HG03175 (cell line): ENCODE measurements around the gene PTPRE.

Source experiments
- ATAC-seq: cut with Tn5 transposase; IDR thresholded peaks from one replicate; pipeline ENCODE4 v1.9.1; 2021; ENCODE audit warnings: mild to moderate bottlenecking, moderate library complexity; ENCODE audit not compliant: unreplicated experiment

PTPRE gene

GRCh38 chr10:127997271-127997670 is 90.4 kb downstream of the PTPRE start:
- no peak for ATAC-seq

DNA sequence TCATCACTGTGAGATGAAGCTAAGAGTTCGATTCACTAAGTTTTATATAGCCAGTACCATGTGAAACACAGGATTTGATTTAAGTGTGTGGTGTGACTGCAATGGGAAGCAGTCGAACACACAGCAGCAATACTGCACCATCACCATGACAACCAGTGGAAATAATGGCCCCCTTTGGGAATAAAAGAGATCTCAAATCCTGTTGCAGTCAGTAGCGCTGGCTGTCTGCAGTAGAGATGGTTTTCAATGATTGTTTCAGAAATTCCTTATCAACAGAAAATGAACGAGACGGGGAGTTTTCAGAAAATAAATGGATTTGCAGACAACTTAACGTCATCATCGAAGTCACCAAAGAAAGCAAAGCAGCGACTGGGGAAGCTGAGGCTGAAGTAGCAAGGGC is 91.0 kb downstream of the PTPRE start:
- ATAC-seq = no peak

DNA sequence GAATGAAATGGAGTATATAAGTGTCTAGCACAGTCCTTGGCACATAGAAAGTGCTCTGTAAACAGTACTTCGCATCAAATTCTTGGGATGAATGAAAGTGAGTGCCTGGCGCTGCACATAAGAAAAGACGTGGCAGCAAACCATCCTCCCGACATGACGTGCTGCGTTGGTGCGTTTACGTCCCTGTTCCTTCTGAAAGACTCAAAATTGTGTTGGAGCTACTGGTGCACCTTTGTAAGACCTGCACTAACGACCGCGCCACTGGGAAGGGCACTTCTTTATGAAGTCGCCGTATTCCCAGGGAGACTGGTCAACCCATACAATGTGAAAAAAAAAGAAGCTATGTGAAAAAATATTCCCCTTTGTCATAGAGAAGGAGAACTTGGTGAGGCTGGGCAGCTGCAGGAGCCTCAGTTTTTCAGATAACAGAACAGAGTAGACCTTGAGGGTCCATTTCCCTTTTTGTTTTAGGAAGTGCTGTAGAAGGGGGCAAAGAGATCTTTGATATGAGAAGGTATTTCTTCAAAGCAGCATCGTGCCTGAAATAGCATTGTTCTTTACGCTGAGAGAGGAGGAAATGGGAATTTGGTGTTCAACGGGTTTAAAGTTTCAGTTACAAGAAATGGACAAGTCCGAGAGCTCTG is 91.7 kb downstream of the PTPRE start:
- no peak for ATAC-seq

- ATAC-seq = no peak
Observed at GRCh38 chr10:127999297-128000129, 92.6 kb downstream of the PTPRE start.

DNA sequence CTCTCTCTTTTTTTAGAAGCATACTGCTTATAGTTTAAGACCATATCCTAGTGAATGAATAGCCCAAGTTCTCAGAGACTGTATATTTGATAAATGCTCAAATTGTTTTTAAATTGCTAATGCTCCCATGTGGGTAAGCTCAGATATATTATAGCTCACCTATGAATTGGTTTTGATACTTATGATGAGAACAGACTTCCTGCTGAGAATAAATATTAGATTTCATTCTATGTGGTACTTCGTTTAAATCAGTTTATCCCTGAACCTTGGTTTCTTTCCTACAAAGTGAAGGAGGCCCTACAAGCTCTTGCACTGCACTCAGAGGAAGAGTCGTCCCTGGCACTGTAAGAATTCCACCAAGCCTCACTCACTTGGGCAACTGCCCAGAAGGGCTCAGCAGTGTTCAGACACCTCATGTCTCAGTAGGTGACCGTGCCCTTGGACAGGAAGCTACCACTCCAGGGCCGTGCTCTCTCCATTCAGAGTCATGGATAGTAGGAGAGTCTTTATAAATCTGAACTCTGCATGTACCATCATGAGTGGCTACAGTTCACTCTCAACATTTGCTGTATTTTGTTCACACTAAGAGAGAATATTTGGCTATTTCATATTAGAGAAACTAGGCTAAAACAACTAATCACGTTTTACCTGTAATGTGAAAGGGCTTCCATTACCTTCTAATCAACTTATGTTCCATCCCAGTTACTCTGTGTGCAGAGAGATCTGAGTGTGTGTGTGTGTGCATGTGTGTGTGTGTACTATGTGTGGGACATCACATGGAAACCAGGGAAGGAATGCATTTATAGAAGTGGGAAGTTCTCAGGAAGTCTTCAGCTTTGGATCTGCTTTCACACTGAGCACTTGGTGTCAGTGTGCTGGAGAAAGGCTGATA is 93.8 kb downstream of the PTPRE start:
- no peak for ATAC-seq

DNA sequence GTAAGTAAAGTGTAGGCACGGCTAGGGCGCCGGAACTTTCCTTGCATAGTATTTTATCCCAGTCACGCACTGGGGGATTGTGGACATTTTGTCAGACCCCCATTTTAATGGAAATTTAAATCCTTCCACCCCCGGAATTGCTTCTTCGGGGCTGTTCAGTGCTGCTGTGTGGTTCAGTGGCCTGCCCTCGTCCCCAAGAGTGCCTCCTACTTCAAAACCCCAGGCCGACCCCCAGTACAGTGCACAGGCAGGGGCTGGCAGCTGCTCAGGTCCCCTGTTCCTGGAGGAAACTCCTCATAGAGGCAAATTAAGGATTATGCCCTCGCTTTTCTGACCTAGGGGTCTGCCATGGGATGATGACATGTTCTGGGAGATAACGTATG is 94.5 kb downstream of the PTPRE start:
- no peak for ATAC-seq

DNA sequence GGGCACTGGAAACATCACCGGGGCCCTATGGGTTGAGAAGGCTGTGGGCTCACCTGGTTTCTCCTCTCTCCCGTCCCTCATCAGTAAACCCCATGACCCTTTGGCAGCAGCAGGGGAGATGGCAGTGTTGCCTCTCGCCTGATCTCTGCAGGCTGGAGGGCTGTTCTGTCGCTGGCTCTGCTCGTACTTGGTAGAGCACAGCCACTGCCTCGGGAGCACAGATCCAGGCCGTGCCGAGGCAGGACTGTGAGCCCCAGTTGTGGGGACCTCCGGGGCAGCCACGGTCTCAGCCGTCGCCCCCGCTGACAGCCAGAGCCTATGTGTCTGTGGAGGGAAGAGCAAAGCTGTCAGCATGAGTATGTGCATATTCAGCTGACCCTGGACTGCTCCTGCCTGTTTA is 94.9 kb downstream of the PTPRE start:
- no peak for ATAC-seq

GRCh38 chr10:128003521-128003920 is 96.6 kb downstream of the PTPRE start:
- ATAC-seq = no peak

GRCh38 chr10:128005858-128006257 is 99.0 kb downstream of the PTPRE start:
- ATAC-seq = no peak

DNA sequence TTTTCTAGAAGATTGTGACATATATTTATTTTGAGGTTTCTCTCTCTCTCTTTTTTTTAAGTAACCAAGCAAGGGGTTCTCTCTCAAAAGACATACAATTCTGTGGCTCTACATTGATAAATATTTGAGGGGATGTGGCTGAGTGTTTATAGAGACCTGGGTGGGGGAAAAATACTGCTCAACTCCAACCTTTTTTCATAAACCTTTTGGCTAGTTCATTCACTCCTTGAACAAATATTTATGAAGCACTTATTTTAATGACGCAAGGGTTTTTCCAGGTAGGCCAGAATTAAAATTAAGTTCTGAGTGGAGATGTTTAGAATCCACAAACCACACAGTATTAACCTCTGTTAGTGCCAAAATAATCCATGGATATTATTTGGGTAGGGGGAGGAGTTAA is 100.2 kb downstream of the PTPRE start:
- no peak for ATAC-seq

DNA sequence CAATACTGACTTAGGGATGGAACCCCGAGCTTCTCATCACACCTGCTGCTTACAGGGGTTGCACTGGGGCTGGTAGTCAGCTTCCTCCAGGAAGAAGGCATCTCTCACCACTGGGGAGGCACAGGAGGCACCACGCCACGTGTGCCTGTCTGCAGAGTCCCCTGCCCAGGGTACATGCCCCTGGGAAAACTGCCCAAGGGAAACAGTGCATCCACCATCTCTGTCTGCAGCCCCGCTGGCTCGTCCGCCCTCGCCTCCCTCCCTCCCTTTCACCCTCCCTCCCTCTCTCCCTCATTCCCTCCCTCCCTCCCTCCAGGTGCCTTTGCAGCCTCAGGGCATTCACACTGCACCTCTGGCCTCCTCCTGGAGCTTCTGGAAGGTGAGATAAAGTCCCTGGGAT is 101.1 kb downstream of the PTPRE start:
- no peak for ATAC-seq

DNA sequence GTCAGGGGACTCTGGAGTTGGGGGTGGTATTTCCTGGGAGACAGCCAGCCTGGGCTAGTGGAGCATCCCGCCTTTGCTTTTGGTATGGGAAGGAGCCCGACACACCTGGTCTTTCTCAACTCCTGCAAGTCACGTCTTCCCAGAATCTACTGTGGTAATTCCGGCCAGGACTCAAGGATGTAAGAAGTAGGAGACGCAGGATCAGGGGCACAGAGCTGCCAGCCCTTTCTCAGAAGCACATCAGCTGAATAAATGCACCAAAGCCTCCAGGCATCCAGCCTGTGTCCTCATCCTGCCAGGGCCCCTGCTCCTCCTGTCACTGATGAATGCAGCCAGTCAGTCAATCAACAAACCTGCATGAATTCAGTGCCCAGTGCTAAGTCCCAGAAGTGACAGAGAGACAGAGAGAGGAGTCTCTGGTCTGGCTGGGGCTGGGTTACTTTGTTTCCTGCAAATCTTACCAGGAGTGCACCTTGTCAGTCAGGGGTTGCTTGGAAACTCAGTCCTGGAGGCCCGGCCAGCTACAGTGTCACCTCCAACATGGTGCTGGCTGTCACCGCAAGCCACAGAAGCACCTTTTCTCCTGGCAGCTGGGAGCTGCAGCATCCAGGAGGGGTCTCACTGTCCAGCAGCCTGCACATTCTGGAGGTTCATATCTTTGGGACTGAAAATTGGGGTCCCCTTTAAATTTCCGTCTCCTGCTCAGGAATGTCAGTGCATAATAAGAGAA is 101.8 kb downstream of the PTPRE start:
- ATAC-seq = no peak

- ATAC-seq = no peak
Observed at GRCh38 chr10:128009372-128010126, 102.6 kb downstream of the PTPRE start.

DNA sequence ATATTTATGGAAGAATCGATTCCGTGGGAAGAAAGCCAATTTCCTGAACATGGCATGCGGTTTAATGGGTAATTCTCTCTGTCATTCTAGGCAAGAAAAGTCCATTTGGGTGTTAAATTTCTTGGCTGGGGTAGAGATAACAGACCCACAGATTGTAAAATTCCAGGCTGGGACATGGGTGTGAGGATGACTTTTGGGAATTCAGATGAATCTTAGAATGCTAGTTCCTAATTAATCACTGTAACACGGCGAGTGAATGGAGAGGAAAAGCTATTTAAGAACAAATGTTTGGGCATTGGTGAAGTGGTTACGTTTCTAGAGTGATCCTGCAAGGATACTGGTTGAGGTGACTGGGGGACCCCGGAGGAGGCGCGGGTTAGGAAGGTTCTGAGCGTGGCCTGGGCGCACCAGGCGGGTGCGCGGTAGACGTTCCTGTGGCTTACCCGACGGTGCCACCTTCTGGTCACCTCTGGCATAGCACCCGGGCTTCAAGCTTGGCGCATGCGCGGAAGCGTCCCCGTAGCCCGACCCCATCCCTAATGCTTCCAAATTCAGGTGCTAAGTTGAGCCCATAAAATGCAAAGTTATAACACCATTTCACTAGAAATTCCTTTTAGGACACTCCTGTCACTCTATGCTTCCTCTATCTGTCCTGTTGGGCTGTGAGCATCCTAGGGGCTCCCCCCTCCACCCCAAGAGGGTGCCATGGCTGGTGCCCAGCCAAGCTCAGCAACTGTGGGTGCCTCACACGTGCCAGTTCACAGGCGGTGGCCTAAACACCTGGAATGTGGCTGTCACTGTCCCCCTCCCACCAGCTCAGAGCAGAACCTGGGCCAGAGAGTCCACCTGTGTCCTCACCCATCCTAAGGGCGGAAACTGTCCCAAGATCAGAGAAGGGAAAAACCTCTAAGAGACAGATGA is 104.4 kb downstream of the PTPRE start:
- peak; percentile 83 for ATAC-seq

DNA sequence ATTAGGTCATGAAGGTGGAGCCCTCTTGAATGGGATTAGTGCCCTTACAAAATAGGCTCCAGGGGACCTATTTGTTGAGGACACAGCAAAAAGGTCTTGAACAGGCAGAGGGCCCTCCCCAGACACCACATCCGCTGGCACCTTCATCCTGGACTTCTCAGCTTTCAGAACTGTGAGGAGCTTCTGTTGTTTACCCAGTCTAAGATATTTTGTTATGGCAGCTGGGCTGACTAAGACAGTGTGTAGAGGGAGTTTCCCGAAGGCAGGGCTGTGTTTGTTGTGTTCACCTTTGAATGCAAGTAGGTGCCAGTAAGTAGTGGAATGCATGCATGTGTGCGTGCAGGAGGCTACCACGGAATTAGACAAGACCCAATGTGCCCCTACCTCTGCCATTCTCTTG is 106.7 kb downstream of the PTPRE start:
- ATAC-seq = no peak

GRCh38 chr10:128014236-128014635 is 107.3 kb downstream of the PTPRE start:
- no peak for ATAC-seq

GRCh38 chr10:128016423-128017060 is 109.6 kb downstream of the PTPRE start:
- no peak for ATAC-seq

DNA sequence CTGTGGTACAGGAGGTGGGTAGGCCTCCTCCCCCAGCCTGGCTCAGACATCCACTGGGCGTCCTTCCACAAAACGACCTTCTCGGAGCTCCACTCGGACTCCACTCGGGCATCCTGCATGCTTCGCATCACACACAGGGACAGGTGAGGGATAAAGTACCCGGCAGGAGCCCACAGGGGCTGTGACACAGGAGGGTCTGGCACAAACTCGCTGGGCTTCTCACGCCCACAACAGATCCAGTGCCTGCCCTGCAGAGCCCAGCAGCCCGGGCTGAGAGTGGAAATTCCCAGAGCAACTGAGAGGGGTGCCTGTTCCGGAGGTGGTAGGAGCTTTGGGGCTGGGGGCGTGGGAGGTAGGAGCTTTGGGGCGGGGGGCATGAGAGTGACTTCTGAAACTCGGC is 110.9 kb downstream of the PTPRE start:
- no peak for ATAC-seq

- no peak for ATAC-seq
Observed at GRCh38 chr10:128018236-128018635, 111.3 kb downstream of the PTPRE start.
